BJ (cell line): ENCODE results near the gene XPO6. TPM values are rescaled to one million over a fixed set of nuclear protein-coding genes. Genes with fewer than 3 reads are reported as not detected.

ENCODE experiments used
- CTCF ChIA-PET: fragments of 350-600 bp; formaldehyde crosslinking; extraction: SDS; loops from one replicate; lab custom pipeline; 2021; ENCODE audit warnings: antibody characterized with exemption, inconsistent platforms; lab: Yijun Ruan, JAX
- POLR2A ChIA-PET: fragments of 300-600 bp; sonication (Branson Sonifier 250); formaldehyde crosslinking; extraction: SDS; loops from one replicate; lab custom pipeline; 2021; ENCODE audit warnings: antibody characterized with exemption; lab: Charles Lee
- DNase-seq: peaks from one replicate; pipeline ENCODE4 v3.0.0-alpha.2; 2011; ENCODE audit warnings: low read depth
- H3K27me3 ChIP-seq: 2 replicates; pipeline ENCODE4 v1.6.0; 2011; ENCODE audit warnings: low read length; ENCODE audit not compliant: control insufficient read depth, insufficient read depth
- H3K36me3 ChIP-seq: 2 replicates; pipeline ENCODE4 v1.5.1; 2011; ENCODE audit warnings: low read length; ENCODE audit not compliant: control insufficient read depth, insufficient read depth
- H3K4me3 ChIP-seq: 2 replicates; pipeline ENCODE4 v1.5.1; 2011; ENCODE audit warnings: low read depth, mild to moderate bottlenecking, control low read depth, low read length
- polyA plus RNA-seq: library from polyadenylated mRNA; depleted of rRNA; stranded (reverse); fragments of >200 nt; gene quantifications from 2 replicates; pipeline ENCODE4 v1.2.3, GENCODE V29; 2011
- TF ChIP-seq, protein P1 (sequence below): IDR thresholded peaks from 2 replicates; pipeline ENCODE4 v1.5.1; 2011; ENCODE audit warnings: low read depth, mild to moderate bottlenecking, control low read depth, inconsistent platforms, low read length, moderate library complexity; ENCODE audit not compliant: insufficient read depth

XPO6 gene
- polyA plus RNA-seq, 1 experiment: 239 TPM

DNA sequence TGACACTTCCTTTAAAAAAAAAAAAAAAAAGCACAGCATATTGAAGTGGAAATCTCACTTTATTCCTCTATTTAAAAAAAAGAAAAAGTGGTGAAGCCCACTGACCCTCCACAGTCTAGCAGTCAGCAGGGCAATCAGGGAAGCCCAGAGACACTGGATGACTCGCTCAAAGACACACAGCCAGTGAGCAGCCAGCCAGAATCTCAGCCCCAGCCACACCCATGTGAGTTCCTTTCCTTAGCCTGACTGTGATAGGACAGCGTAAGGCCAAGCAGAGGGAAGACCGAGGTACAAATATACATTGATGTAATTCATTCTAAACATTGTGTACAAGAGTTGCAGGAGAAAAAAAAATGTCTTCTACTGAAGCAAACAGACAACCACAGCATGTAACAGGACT, 22.5 kb downstream of the XPO6 start:
- TF ChIP-seq, protein P1, sequence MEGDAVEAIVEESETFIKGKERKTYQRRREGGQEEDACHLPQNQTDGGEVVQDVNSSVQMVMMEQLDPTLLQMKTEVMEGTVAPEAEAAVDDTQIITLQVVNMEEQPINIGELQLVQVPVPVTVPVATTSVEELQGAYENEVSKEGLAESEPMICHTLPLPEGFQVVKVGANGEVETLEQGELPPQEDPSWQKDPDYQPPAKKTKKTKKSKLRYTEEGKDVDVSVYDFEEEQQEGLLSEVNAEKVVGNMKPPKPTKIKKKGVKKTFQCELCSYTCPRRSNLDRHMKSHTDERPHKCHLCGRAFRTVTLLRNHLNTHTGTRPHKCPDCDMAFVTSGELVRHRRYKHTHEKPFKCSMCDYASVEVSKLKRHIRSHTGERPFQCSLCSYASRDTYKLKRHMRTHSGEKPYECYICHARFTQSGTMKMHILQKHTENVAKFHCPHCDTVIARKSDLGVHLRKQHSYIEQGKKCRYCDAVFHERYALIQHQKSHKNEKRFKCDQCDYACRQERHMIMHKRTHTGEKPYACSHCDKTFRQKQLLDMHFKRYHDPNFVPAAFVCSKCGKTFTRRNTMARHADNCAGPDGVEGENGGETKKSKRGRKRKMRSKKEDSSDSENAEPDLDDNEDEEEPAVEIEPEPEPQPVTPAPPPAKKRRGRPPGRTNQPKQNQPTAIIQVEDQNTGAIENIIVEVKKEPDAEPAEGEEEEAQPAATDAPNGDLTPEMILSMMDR: no peak
- Histone ChIP-seq H3K27me3 (no peaks in the 10 kb centered on the region), H3K4me3 (no peak overlapping the region), H3K36me3 (0 out of 2 replicates have a peak, but pooled peaks cover 1% of the 10 kb centered on the region)
- POLR2A ChIA-PET: interaction anchor here (0.6 kb wide), 1 partner anchor 8 kb away, joined by 7 read pairs; no protein-coding TSS in a partner anchor
- CTCF ChIA-PET: no interaction called here
- DNase-seq: no peak

DNA sequence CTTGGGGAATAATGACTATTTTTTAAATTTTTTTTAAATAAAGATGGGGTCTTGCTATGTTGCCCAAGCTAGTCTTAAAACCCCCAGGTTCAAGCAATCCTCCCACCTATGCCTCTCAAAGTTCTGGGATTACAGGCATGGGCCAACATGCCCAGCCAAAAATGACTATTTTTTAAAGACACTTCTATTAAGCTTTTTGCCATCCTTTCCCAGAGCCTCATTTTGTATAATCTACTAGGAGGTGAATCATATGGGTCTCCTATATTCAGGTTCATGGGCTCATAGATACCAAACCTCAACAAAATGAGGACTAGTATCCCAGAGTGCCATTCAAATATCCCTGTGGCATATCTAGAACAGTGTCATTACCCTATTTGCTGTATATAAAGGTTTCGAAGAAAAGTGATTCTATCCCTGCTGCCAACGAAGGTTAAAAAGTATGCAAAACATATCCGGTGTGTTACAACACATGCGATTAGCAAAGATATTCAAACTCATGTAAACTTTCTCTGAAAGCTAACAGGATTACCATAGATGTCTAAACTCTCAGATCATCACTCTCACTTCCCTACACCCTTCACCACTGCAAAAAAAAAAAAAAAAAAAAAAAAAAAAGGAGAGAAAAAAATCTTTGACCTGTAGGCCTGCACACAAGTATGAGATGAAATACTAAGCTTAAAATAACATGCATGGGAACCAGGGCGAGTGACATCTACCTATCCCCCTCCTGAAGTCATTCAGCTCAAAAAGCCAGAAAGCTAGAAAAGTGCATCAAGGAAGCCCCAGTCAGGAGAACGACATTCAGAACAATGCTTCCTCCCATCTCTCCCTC, 23.5 kb downstream of the XPO6 start:
- H3K4me3 ChIP-seq: no peak overlapping the region
- ChIA-PET CTCF (interaction anchor here (0.6 to 1.8 kb wide), 2 partner anchors 25 to 42 kb away, joined by 3 to 5 read pairs; no protein-coding TSS in a partner anchor), POLR2A (no interaction called here)
- H3K36me3 ChIP-seq: 0 out of 2 replicates have a peak, but pooled peaks cover 1% of the 10 kb centered on the region
- no peaks in the 10 kb centered on the region for H3K27me3 ChIP-seq
- no peak for DNase-seq
- TF ChIP-seq, protein P1: no peak

DNA sequence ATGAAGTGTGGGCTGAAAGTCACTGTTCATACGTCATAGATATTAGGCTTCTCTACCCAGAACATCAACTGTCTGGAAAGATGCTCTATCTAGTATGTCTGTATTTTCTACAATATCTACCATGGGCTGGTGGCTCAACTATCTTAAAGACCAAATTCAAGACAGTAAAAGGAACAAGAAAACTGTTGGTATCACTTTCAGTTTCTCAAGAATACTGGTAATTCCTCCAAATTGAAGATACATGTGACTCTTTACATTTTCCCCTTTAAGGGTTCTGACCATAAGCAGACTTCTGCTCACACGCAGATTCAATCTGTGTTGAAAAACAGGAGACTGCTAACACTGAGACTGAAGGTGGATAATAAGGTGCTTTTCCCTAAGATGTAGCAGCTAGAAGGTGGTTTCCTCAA, 24.2 kb downstream of the XPO6 start:
- Histone ChIP-seq H3K27me3 (no peaks in the 10 kb centered on the region), H3K4me3 (no peak overlapping the region), H3K36me3 (no peaks in the 10 kb centered on the region)
- ChIA-PET CTCF (interaction anchor here (1.8 kb wide), 1 partner anchor 24 kb away, joined by 5 read pairs; no protein-coding TSS in a partner anchor), POLR2A (no interaction called here)
- TF ChIP-seq, protein P1: no peak
- DNase-seq: no peak

DNA sequence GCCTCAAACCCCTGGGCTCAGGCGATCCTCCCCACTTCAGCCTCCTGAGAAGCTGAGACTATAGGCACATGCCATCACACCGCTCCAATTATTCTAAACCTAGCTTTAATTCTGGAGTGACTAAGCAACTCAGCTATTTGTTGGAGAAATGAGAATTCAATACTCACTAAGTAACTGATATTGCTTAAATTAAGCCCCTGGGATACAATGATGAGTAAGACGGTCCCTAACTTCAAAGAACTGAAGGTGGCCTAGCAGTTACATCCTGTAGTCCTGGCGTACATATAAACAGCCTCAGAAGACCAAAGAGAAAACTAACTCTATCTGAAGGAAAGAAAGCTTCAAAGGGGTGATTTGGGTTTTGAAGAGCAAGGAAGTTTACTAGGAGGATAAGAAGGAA, 25.0 kb downstream of the XPO6 start:
- H3K36me3 ChIP-seq: no peaks in the 10 kb centered on the region
- CTCF ChIA-PET: interaction anchor here (1.8 kb wide), 1 partner anchor 24 kb away, joined by 5 read pairs; no protein-coding TSS in a partner anchor
- no peak for DNase-seq
- TF ChIP-seq, protein P1: no peak
- H3K27me3 ChIP-seq: no peaks in the 10 kb centered on the region
- POLR2A ChIA-PET: interaction anchor here (0.7 kb wide), 1 partner anchor 146 kb away, joined by 4 read pairs; no protein-coding TSS in a partner anchor
- H3K4me3 ChIP-seq: no peak overlapping the region

DNA sequence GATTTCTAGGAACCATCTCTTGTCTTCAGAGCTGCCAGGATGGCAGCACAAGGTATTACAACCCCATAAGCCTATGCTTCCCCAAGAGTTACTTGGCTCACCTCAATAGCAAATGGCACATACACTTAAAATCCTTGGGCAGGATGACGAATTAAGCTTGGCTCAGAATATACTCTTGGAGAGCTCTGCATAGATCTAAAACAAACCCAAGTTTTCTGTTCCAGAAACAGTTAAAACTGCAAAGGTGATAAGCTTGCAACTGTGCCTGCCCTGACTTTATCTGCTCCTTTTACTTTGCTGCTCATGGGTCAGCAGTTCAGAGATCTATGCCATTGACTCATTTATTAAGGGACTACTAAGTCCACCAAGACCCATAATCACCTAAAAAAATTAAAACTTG, 26.1 kb downstream of the XPO6 start:
- H3K4me3 ChIP-seq: no peak overlapping the region
- POLR2A ChIA-PET: no interaction called here
- TF ChIP-seq, protein P1: no peak
- H3K27me3 ChIP-seq: no peaks in the 10 kb centered on the region
- CTCF ChIA-PET: no interaction called here
- H3K36me3 ChIP-seq: no peaks in the 10 kb centered on the region
- DNase-seq: no peak
